Choroid plexus epithelial cell (primary cell): ENCODE measurements around the gene WNT8B.
A peak's percentile ranks its signal among the peaks of the same experiment; 100 is the strongest.

ENCODE experiments used
- DNase-seq: peaks from one replicate; pipeline ENCODE4 v3.0.0-alpha.2; 2010; ENCODE audit warnings: low read depth
- H3K4me3 ChIP-seq: 2 replicates; pipeline ENCODE4 v1.5.1; 2011; ENCODE audit warnings: low read depth, mild to moderate bottlenecking, control low read depth, low read length, moderate library complexity
- CTCF ChIP-seq: conservative IDR thresholded peaks from 2 replicates; pipeline ENCODE4 v1.5.1; 2011; ENCODE audit warnings: low read depth, mild to moderate bottlenecking, control low read depth, inconsistent platforms, low read length, moderate library complexity

The WNT8B gene

GRCh38 chr10:100490531-100490930 is 27.7 kb downstream of the WNT8B start:
- no peak for TF ChIP-seq CTCF
- DNase-seq: no peak
- no peak overlapping the region for H3K4me3 ChIP-seq

DNA sequence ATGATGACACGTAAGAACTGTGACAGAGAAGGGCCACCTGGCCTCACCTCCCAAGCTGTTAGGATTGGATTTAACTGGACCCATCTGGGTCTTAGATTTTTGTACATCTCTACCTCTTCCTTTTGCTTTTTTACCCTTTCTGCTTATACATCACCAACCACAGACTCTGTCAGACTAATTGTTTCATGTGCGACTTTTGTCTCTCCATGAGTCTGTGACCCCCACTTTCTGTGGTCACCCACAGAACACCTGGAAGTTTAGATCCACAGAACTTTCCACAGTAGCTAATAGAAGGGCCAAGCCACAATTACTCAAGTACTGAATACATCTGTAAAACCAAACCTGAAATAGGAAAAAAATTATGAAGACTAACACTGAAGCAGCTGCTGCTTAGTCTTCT is 33.8 kb downstream of the WNT8B start:
- H3K4me3 ChIP-seq: no peak overlapping the region
- DNase-seq: no peak
- no peak for TF ChIP-seq CTCF

DNA sequence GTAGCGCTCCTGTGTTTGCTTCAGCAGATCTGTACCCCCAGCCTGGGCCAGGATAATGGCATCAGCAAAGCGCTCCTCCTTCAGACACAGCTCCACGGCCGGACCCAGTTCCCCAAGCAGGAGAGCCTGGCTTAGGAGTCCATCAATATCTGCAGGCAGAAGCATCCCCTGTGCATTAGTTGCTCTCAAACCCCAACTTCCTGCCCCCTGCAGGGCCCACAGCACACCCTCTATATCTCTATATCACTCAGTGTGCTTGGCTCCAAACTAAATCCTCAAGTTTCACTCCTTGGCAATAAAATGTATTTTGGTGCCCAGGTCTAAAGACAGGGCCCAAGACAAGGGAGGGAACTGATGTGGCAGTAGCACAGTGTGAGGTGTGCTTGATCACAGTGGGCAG is 35.2 kb downstream of the WNT8B start:
- no peak for TF ChIP-seq CTCF
- DNase-seq: no peak
- H3K4me3 ChIP-seq: no peak overlapping the region

DNA sequence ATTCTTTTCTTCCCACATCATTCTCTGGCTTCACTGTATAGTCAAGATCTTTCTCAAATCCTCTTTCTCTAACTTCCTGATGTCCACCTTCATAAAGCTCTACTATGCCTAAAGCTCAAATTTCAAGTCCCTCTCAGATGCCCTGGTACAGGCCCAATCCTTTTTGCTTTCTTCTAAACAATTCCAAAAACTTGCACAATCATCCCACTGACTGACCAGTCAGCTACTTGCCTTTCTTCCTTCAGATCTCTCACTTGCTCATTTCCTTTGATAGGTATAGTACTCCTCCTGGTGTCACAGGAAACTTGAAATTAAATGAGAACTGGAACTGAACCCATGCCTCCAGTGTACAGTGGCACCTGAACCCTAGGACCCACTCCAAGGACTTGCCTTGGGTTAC is 38.6 kb downstream of the WNT8B start:
- DNase-seq: no peak
- no peak for TF ChIP-seq CTCF

DNA sequence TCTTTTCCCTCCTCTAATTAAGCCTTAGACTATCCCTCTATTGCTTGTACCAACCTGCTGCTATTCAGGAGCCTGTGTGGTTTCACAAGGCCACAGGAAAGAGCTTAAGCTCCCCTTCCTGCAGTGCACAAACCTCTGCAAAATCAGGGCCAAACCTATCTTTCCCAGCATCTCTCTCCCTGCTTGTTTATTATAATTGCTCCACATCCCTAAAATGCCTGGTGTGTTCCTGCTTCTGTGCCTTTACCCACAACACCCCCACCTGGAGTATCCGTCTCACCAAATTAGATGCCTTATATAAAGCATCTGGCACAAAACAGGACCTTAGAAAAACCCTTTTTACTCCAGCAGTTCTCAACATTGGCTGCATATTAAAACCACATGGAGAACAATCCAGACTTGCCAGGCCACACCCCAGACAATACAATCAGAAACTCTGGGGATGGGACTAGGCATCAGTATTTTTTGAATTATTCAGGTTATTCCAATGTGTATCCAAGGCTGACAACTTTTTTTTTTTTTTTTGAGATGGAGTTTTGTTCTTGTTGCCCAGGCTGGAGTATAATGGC is 40.2 kb downstream of the WNT8B start:
- no peak overlapping the region for H3K4me3 ChIP-seq
- no peak for TF ChIP-seq CTCF
- no peak for DNase-seq

More for the DNA sequence above, 38.6 kb downstream of the WNT8B start:
- H3K4me3 ChIP-seq: no peak overlapping the region

- no peak overlapping the region for H3K4me3 ChIP-seq
- TF ChIP-seq CTCF: no peak
- peak; percentile 63 for DNase-seq
Measured at GRCh38 chr10:100504096-100504495, 41.3 kb downstream of the WNT8B start.

DNA sequence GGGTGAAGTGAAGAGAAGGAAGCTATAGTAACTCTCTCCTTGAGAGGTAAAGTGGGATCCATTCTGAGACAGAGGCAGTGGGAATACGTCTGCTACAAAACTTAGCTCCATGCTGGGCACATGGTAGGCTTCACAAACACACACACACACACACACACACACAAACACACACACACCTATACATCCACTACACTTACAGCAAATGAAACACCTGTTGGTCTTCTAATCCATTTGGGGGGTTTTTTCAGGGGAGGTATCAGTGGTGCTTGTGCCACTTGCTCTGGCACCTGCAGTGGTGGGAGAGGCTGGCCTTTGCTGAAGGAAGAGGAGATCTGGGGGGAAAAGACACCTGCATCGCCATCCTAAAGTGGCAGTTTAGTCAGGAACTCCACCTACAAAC is 42.4 kb downstream of the WNT8B start:
- no peak overlapping the region for H3K4me3 ChIP-seq
- DNase-seq: no peak
- no peak for TF ChIP-seq CTCF
